HepG2 (cell line): ENCODE data around the gene SLC20A1. TPM values are rescaled to one million over a fixed set of nuclear protein-coding genes. Genes with fewer than 3 reads are reported as not detected.

Source experiments
- ATAC-seq: fragments of 200-7000 bp; cut with Tn5 transposase; 3 replicates; pipeline ENCODE4 v1.9.1; 2020; ENCODE audit warnings: mild to moderate bottlenecking, moderate library complexity
- BruUV-seq: library from RNA; stranded (reverse); fragments of 400-500 nt; replicated peaks from 2 replicates; lab custom pipeline; 2021; lab: Mats Ljungman, UMichigan
- CTCF ChIA-PET: fragments of 300-600 bp; formaldehyde crosslinking; extraction: SDS; loops from one replicate; lab custom pipeline; 2021; ENCODE audit warnings: low total read pairs, inconsistent platforms, low intra/inter-chr PET ratio; lab: Yijun Ruan, JAX
- POLR2A ChIA-PET: fragments of 350-600 bp; sonication (Branson Sonifier 250); formaldehyde crosslinking; loops from one replicate; lab custom pipeline; 2020; ENCODE audit warnings: antibody characterized with exemption, inconsistent platforms; lab: Yijun Ruan, JAX
- DNase-seq: peaks from one replicate; pipeline ENCODE4 v3.0.0-alpha.2; 2015; ENCODE audit warnings: low spot score
- FAIRE-seq: peaks from 3 replicates; lab custom pipeline; 2011; peaks lifted over from hg19 to GRCh38; lab: Jason Lieb, UNC
- H2AFZ ChIP-seq: one replicate; pipeline ENCODE4 v1.6.1; 2011; ENCODE audit warnings: low read length, inconsistent platforms
- H3K27ac ChIP-seq: fragments of 300-600 bp; 3 replicates; pipeline ENCODE4 v1.8.0; 2011; ENCODE audit warnings: mixed run types, mild to moderate bottlenecking, mixed read lengths, low read length, inconsistent platforms; ENCODE audit not compliant: insufficient read depth; ENCODE audit errors: extremely low read length
- H3K27me3 ChIP-seq, 2 experiments: fragments of 200-600 bp in 1 of 2; 2 replicates in 1 of 2; 3 replicates in 1 of 2; pipeline versions ENCODE4 v1.6.0 to v1.8.0; 2011; ENCODE audit warnings: low read length in 2 of 2, mild to moderate bottlenecking in 2 of 2, moderate library complexity in 2 of 2, inconsistent platforms in 1 of 2; ENCODE audit not compliant: insufficient read depth in 2 of 2, control insufficient read depth in 1 of 2
- H3K36me3 ChIP-seq, 2 experiments: fragments of 200-600 bp in 1 of 2; replicated peaks in 1 of 2; 2 replicates in 1 of 2; 3 replicates in 1 of 2; pipeline versions ENCODE4 v1.5.1 to v1.8.0; 2011; ENCODE audit warnings: low read length in 2 of 2, inconsistent platforms in 1 of 2; ENCODE audit not compliant: insufficient read depth in 2 of 2, control insufficient read depth in 1 of 2
- H3K4me1 ChIP-seq: 2 replicates; pipeline ENCODE4 v1.5.1; 2012; ENCODE audit warnings: low read length, inconsistent platforms; ENCODE audit not compliant: insufficient read depth
- H3K4me2 ChIP-seq: 2 replicates; pipeline ENCODE4 v1.6.0; 2011; ENCODE audit warnings: low read depth, low read length, inconsistent platforms
- H3K4me3 ChIP-seq, 3 experiments: fragments of 200-600 bp in 1 of 3; sonication (generic), shearing (Covaris generic) in 1 of 3; replicated peaks in 1 of 3; 2 replicates each; pipeline ENCODE4 v1.5.1; 2011 to 2016; ENCODE audit warnings: low read length in 3 of 3, inconsistent platforms in 2 of 3, low read depth in 2 of 3, mild to moderate bottlenecking in 2 of 3, control low read depth in 1 of 3, mixed read lengths in 1 of 3; ENCODE audit not compliant: insufficient read depth in 1 of 3
- H3K79me2 ChIP-seq: one replicate; pipeline ENCODE4 v1.6.1; 2011; ENCODE audit warnings: low read length, inconsistent platforms; ENCODE audit not compliant: insufficient read depth
- H3K9ac ChIP-seq: 2 replicates; pipeline ENCODE4 v1.6.0; 2011; ENCODE audit warnings: mild to moderate bottlenecking, low read depth, low read length, inconsistent platforms; ENCODE audit not compliant: insufficient read depth
- H3K9me3 ChIP-seq: 2 replicates; pipeline ENCODE4 v1.5.1; 2012; ENCODE audit warnings: mild to moderate bottlenecking, low read length
- H4K20me1 ChIP-seq: 2 replicates; pipeline ENCODE4 v1.6.0; 2011; ENCODE audit warnings: inconsistent platforms, mild to moderate bottlenecking, low read length, moderate library complexity; ENCODE audit not compliant: insufficient read depth
- AGO1 ChIP-seq: fragments of 200-400 bp; formaldehyde crosslinking; IDR thresholded peaks from 2 replicates; pipeline ENCODE4 v1.6.1; 2017; ENCODE audit warnings: mild to moderate bottlenecking, low read depth, low read length, moderate library complexity; ENCODE audit not compliant: poor library complexity, severe bottlenecking
- CEBPB ChIP-seq: IDR thresholded peaks from 2 replicates; pipeline ENCODE4 v1.6.1; 2011; ENCODE audit warnings: low read depth, low read length, improper control_type of control experiment, borderline replicate concordance
- ELF1 ChIP-seq: sonication (generic); formaldehyde crosslinking; IDR thresholded peaks from 2 replicates; pipeline ENCODE4 v1.4.0; 2020; ENCODE audit warnings: missing genetic modification reagents
- FOXC1 ChIP-seq: sonication (generic); formaldehyde crosslinking; IDR thresholded peaks from 2 replicates; pipeline ENCODE4 v1.8.0; 2022; ENCODE audit warnings: mild to moderate bottlenecking, missing genetic modification reagents, borderline replicate concordance
- JDP2 ChIP-seq: sonication (generic); formaldehyde crosslinking; IDR thresholded peaks from 2 replicates; pipeline ENCODE4 v1.8.1; 2022; ENCODE audit warnings: missing genetic modification reagents, borderline replicate concordance
- NFYB ChIP-seq: sonication (generic); formaldehyde crosslinking; IDR thresholded peaks from 2 replicates; pipeline ENCODE4 v1.4.0; 2020; ENCODE audit warnings: missing genetic modification reagents
- PAF1 ChIP-seq: IDR thresholded peaks from 2 replicates; pipeline ENCODE4 v1.6.1; 2016; ENCODE audit warnings: missing genetic modification reagents, missing compliant biosample characterization
- POLR2AphosphoS5 ChIP-seq: IDR thresholded peaks from 2 replicates; pipeline ENCODE4 v1.6.1; 2012; ENCODE audit warnings: low read depth, low read length
- SAP130 ChIP-seq: IDR thresholded peaks from 2 replicates; pipeline ENCODE4 v1.6.1; 2016; ENCODE audit warnings: low read depth
- ZMYM4 ChIP-seq: sonication (generic); formaldehyde crosslinking; IDR thresholded peaks from 2 replicates; pipeline ENCODE4 v1.8.1; 2023; ENCODE audit warnings: mild to moderate bottlenecking, missing genetic modification reagents
- ZNF232 ChIP-seq: sonication (generic); formaldehyde crosslinking; IDR thresholded peaks from 2 replicates; pipeline ENCODE4 v1.4.0; 2020; ENCODE audit warnings: missing genetic modification reagents, borderline replicate concordance
- WGBS: methylation state at CpG from one replicate; pipeline ENCODE4 v1.1.6; 2017; ENCODE audit warnings: low lambda C conversion rate; 5-methylcytosine and 5-hydroxymethylcytosine counted together
- in situ Hi-C: cut with HindIII; loops from 2 replicates; pipeline ENCODE4 v1.10.0; 2017; ENCODE audit warnings: low pct_unique_long_range_greater_than_20kb; ENCODE audit not compliant: extremely low pct_ligation_motif_present
- intact Hi-C: fragments of 100-400 bp; cut with micrococcal nuclease; formaldehyde crosslinking; loops from one replicate; pipeline ENCODE4 v1.10.0; 2022; ENCODE audit not compliant: unreplicated experiment
- polyA plus RNA-seq, 8 experiments: library from polyadenylated mRNA; depleted of rRNA in 3 of 8; stranded (reverse) in 7 of 8; unstranded in 1 of 8; fragments of >200 nt; fragmentation: Illumina TruSeq in 4 of 8; extraction: Trizol in 4 of 8; gene quantifications; 2 replicates each; pipeline versions ENCODE4 v1.2.1 to v1.2.3, GENCODE V29; 2011 to 2016; ENCODE audit warnings: low read depth in 4 of 8, missing spikeins in 1 of 8, mixed read lengths in 1 of 8; ENCODE audit not compliant: insufficient read depth in 1 of 8
- total RNA-seq, 5 experiments: library from RNA; depleted of rRNA; stranded (reverse); fragments of >200 nt; fragmentation: Illumina TruSeq; extraction: Trizol; gene quantifications; 2 replicates each; pipeline ENCODE4 v1.2.3, GENCODE V29; 2016; ENCODE audit warnings: low read depth in 1 of 5

SLC20A1 gene
- total and polyA plus RNA-seq, 2 of the 13 experiments (the other 11 are each of a cell fraction or from before 2014, with no cell fraction given) = 54.0 to 85.9 TPM

DNA sequence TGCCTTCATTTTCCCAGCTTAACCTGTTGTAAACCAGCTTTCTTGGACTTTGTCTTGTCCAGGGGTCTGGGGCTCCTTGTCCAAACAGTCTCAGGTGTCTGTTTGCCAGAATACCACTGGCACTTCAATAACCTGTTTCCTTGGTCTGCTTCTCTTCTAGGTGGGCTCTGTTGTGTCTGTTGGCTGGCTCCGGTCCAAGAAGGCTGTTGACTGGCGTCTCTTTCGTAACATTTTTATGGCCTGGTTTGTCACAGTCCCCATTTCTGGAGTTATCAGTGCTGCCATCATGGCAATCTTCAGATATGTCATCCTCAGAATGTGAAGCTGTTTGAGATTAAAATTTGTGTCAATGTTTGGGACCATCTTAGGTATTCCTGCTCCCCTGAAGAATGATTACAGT lies 17.0 kb downstream of the SLC20A1 start:
- no peak overlapping the region for H3K4me3 ChIP-seq
- TF ChIP-seq CEBPB (0 out of 2 replicates have a peak, but pooled peaks have one; percentile 16), POLR2AphosphoS5 (no peak)
- no peak for ATAC-seq
- no peak overlapping the region for H3K4me2 ChIP-seq
- no peak overlapping the region for H3K9ac ChIP-seq
- H3K79me2 ChIP-seq = peaks cover 2% of the 10 kb centered on the region
- H3K36me3 ChIP-seq = peaks cover 21 to 60% of the 10 kb centered on the region in 2 experiments
- H2AFZ ChIP-seq = no peak overlapping the region
- BruUV-seq = no TSS peak
- H4K20me1 ChIP-seq = no peaks in the 10 kb centered on the region
- in situ Hi-C loops (no loop called here), intact Hi-C loops (no loop called here)
- no peak for FAIRE-seq
- H3K9me3 ChIP-seq = no peaks in the 10 kb centered on the region
- 96% methylated on average over 3 of the region's 3 CpGs for WGBS
- CTCF ChIA-PET = no interaction called here
- POLR2A ChIA-PET = no interaction called here
- DNase-seq = no peak
- H3K4me1 ChIP-seq = peaks cover 27% of the 10 kb centered on the region
- H3K27ac ChIP-seq = no peak overlapping the region
- no peaks in the 10 kb centered on the region for H3K27me3 ChIP-seq

GRCh38 chr2:112664689-112665088 lies 18.9 kb downstream of the SLC20A1 start:
- Histone ChIP-seq H3K9me3 (no peaks in the 10 kb centered on the region), H3K79me2 (no peaks in the 10 kb centered on the region), H3K9ac (no peak overlapping the region), H3K4me2 (no peak overlapping the region), H3K36me3 (peaks cover 12 to 40% of the 10 kb centered on the region in 2 experiments), H3K4me3 (no peak overlapping the region), H2AFZ (no peak overlapping the region), H3K4me1 (peaks cover 26% of the 10 kb centered on the region), H3K27ac (no peak overlapping the region), H3K27me3 (no peaks in the 10 kb centered on the region), H4K20me1 (no peaks in the 10 kb centered on the region)
- ATAC-seq = no peak
- POLR2A ChIA-PET = interaction anchor here (1.2 to 4.9 kb wide), 3 partner anchors 14 to 19 kb away, joined by 4 to 32 read pairs (median 5); partner anchors contain the start of gene SLC20A1
- TF ChIP-seq PAF1 (CRISPR knock-in tag) = 0 out of 2 replicates have a peak, but pooled peaks have one; percentile 17
- TF ChIP-seq JDP2 (CRISPR knock-in tag) = no peak
- no peak for TF ChIP-seq ZNF232 (CRISPR knock-in tag)
- no peak for TF ChIP-seq ZMYM4 (CRISPR knock-in tag)
- no peak for TF ChIP-seq AGO1
- no peak for TF ChIP-seq FOXC1 (CRISPR knock-in tag)
- no peak for TF ChIP-seq SAP130 (CRISPR knock-in tag)
- TF ChIP-seq ELF1 (CRISPR knock-in tag) = no peak
- TF ChIP-seq NFYB = no peak
- CTCF ChIA-PET = no interaction called here
- in situ Hi-C loops = no loop called here
- no TSS peak for BruUV-seq
- DNase-seq = no peak
- intact Hi-C loops = no loop called here
- FAIRE-seq = no peak
